ENCODE measurements around the gene SOS1.
"Not testable (repeated sequence)": the region's sequence is repeated elsewhere in the genome, so short reads cannot be mapped to it uniquely, and the experiment has no call there.

SOS1 gene

GRCh38 chr2:39138187-39138836, 17.5 kb upstream of the SOS1 start:
- not testable (repeated sequence) for DNase-seq

- DNase-seq = no peak
Observed at GRCh38 chr2:39136799-39137198, 15.9 kb upstream of the SOS1 start.

- DNase-seq = no peak
Observed at GRCh38 chr2:39135690-39136259, 14.9 kb upstream of the SOS1 start.

- DNase-seq = no peak
Observed at GRCh38 chr2:39133215-39133851, 12.5 kb upstream of the SOS1 start.

- peak; percentile 81 for DNase-seq
Observed at GRCh38 chr2:39128919-39129391, 8.1 kb upstream of the SOS1 start.

- peak; percentile 67 for DNase-seq
Observed at GRCh38 chr2:39127973-39128372, 7.1 kb upstream of the SOS1 start.

- DNase-seq = peak; percentile 16
Observed at GRCh38 chr2:39124746-39125057, 3.9 kb upstream of the SOS1 start.

GRCh38 chr2:39124000-39124745, 3.3 kb upstream of the SOS1 start:
- DNase-seq = peak; percentile 96

- no peak for DNase-seq
Observed at GRCh38 chr2:39123436-39123999, 2.7 kb upstream of the SOS1 start.

GRCh38 chr2:39121523-39122063, 742 bp upstream of the SOS1 start:
- no peak for DNase-seq

- DNase-seq = no peak
Observed at GRCh38 chr2:39120521-39120770, 405 bp downstream of the SOS1 start.

- peak; percentile 54 for DNase-seq
Observed at GRCh38 chr2:39119732-39120520, 925 bp downstream of the SOS1 start.

- DNase-seq = no peak
Observed at GRCh38 chr2:39118786-39119499, 1.9 kb downstream of the SOS1 start.

- DNase-seq = no peak
Observed at GRCh38 chr2:39115556-39115955, 5.3 kb downstream of the SOS1 start.

- no peak for DNase-seq
Observed at GRCh38 chr2:39114771-39115170, 6.1 kb downstream of the SOS1 start.

- no peak for DNase-seq
Observed at GRCh38 chr2:39109537-39109936, 11.3 kb downstream of the SOS1 start.

GRCh38 chr2:39108377-39108776, 12.5 kb downstream of the SOS1 start:
- no peak for DNase-seq

- no peak for DNase-seq
Observed at GRCh38 chr2:39107724-39108273, 13.1 kb downstream of the SOS1 start.

- no peak for DNase-seq
Observed at GRCh38 chr2:39107156-39107555, 13.7 kb downstream of the SOS1 start.

- DNase-seq = peak; percentile 23
Observed at GRCh38 chr2:39099870-39100728, 20.8 kb downstream of the SOS1 start.

Data from stimulated activated CD4-positive, alpha-beta T cell treated with anti-CD3 and anti-CD28 coated beads, Interleukin-1b, Interleukin-23, amount 100 ng/mL, for 48 hours (primary cell).